Breast epithelium (tissue), 4 donors: ENCODE results near the gene ATG10. TPM values are rescaled to one million over a fixed set of nuclear protein-coding genes. Genes with fewer than 3 reads are reported as not detected.

ENCODE experiments used
- DNase-seq, 2 donors: peaks; one replicate each; pipeline ENCODE4 v3.0.0-alpha.2; 2019; ENCODE audit warnings: low spot score in 2 of 2
- H3K27ac ChIP-seq, 2 donors: fragments of 200-600 bp; sonication (generic) in 1 of 2; one replicate each; pipeline ENCODE4 v1.5.1; 2016 to 2019; ENCODE audit warnings: mild to moderate bottlenecking in 1 of 2
- H3K27me3 ChIP-seq, 2 donors: fragments of 200-600 bp; sonication (generic) in 1 of 2; one replicate each; pipeline versions ENCODE4 v1.5.1 to v1.6.0; 2017 to 2019; ENCODE audit warnings: control low read depth in 1 of 2, mild to moderate bottlenecking in 1 of 2
- H3K36me3 ChIP-seq: fragments of 200-600 bp; one replicate; pipeline ENCODE4 v1.5.1; 2019
- H3K4me1 ChIP-seq, 2 donors: fragments of 200-600 bp; sonication (generic); one replicate each; pipeline ENCODE4 v1.5.1; 2016 to 2019; ENCODE audit warnings: control low read depth in 1 of 2
- H3K4me3 ChIP-seq, 3 donors: fragments of 200-600 bp; sonication (generic); 1 replicate in 2 of 3; 2 replicates in 1 of 3; pipeline ENCODE4 v1.5.1; 2016 to 2019; ENCODE audit warnings: mild to moderate bottlenecking in 3 of 3, moderate library complexity in 2 of 3
- H3K9me3 ChIP-seq, 2 donors: fragments of 200-600 bp; sonication (generic) in 1 of 2; one replicate each; pipeline ENCODE4 v1.5.1; 2016 to 2019; ENCODE audit warnings: control low read depth in 1 of 2
- CTCF ChIP-seq, 3 donors: fragments of 450-650 bp; IDR thresholded peaks; one replicate each; pipeline ENCODE4 v1.5.1; 2016 to 2017; ENCODE audit warnings: antibody characterized with exemption in 3 of 3, mild to moderate bottlenecking in 3 of 3, moderate library complexity in 3 of 3
- POLR2A ChIP-seq: fragments of 450-650 bp; IDR thresholded peaks from one replicate; pipeline ENCODE4 v1.6.1; 2016; ENCODE audit warnings: antibody characterized with exemption, mild to moderate bottlenecking, moderate library complexity
- POLR2AphosphoS5 ChIP-seq, 3 donors: sonication (generic); formaldehyde crosslinking; IDR thresholded peaks; one replicate each; pipeline ENCODE4 v1.6.1; 2017; ENCODE audit warnings: antibody characterized with exemption in 3 of 3
- intact Hi-C: fragments of 100-400 bp; cut with DNase I; formaldehyde crosslinking; loops from one replicate; pipeline ENCODE4 v1.15.1; 2023; ENCODE audit warnings: low total_unique reads
- total RNA-seq, 3 donors: library from RNA; depleted of rRNA; stranded (reverse); fragments of >200 nt; gene quantifications; one replicate each; pipeline ENCODE4 v1.1.0, GENCODE V29; 2016

Gene ATG10
- total RNA-seq, 3 donors from 2014 or later: 5.2 to 9.2 (median 6.6) TPM

GRCh38 chr5:82296929-82297328 is 325.1 kb downstream of the ATG10 start:
- Histone ChIP-seq H3K4me1 (no peaks in the 10 kb centered on the region), H3K27me3 (no peaks in the 10 kb centered on the region), H3K36me3 (no peaks in the 10 kb centered on the region), H3K9me3 (no peaks in the 10 kb centered on the region), H3K27ac (no peak overlapping the region), H3K4me3 (no peak overlapping the region)
- no peak for TF ChIP-seq POLR2A
- TF ChIP-seq POLR2AphosphoS5 (IDR thresholded peaks at IDR 0.05): no peak
- TF ChIP-seq CTCF (IDR thresholded peaks at IDR 0.05): no peak
- intact Hi-C loops: no loop called here
- DNase-seq: no peak

- H3K9me3 ChIP-seq: no peaks in the 10 kb centered on the region
- H3K36me3 ChIP-seq: no peaks in the 10 kb centered on the region
- TF ChIP-seq POLR2AphosphoS5 (IDR thresholded peaks at IDR 0.05) (no peak), POLR2A (no peak), CTCF (IDR thresholded peaks at IDR 0.05) (no peak)
- intact Hi-C loops: no loop called here
- no peak for DNase-seq
- no peaks in the 10 kb centered on the region for H3K27me3 ChIP-seq
- H3K4me1 ChIP-seq: no peaks in the 10 kb centered on the region
- no peak overlapping the region for H3K27ac ChIP-seq
- H3K4me3 ChIP-seq: no peak overlapping the region
These were observed 325.9 kb downstream of the ATG10 start for GRCh38 chr5:82297711-82298110.

- no peak for DNase-seq
- no peaks in the 10 kb centered on the region for H3K27me3 ChIP-seq
- no peaks in the 10 kb centered on the region for H3K4me1 ChIP-seq
- no peak overlapping the region for H3K4me3 ChIP-seq
- no peaks in the 10 kb centered on the region for H3K36me3 ChIP-seq
- TF ChIP-seq POLR2A (no peak), POLR2AphosphoS5 (IDR thresholded peaks at IDR 0.05) (no peak), CTCF (IDR thresholded peaks at IDR 0.05) (no peak)
- H3K27ac ChIP-seq: no peak overlapping the region
- intact Hi-C loops: no loop called here
- H3K9me3 ChIP-seq: no peaks in the 10 kb centered on the region
These were observed 326.8 kb downstream of the ATG10 start for GRCh38 chr5:82298668-82299067.

- Histone ChIP-seq H3K27ac (no peak overlapping the region), H3K9me3 (no peaks in the 10 kb centered on the region), H3K4me3 (no peak overlapping the region), H3K36me3 (no peaks in the 10 kb centered on the region), H3K4me1 (no peaks in the 10 kb centered on the region), H3K27me3 (no peaks in the 10 kb centered on the region)
- no peak for TF ChIP-seq POLR2AphosphoS5 (IDR thresholded peaks at IDR 0.05)
- TF ChIP-seq POLR2A: no peak
- no peak for TF ChIP-seq CTCF (IDR thresholded peaks at IDR 0.05)
- intact Hi-C loops: no loop called here
- DNase-seq: no peak
These were observed 329.4 kb downstream of the ATG10 start for GRCh38 chr5:82301190-82301589.

Other genes starting within 250 kb of the ATG10 start
- 100 to 1,000 TPM in 1 of 3 donors, 10 to 100 TPM in 2; 65.5 to 110 (median 76.6) TPM for gene SSBP2, start 220.9 kb upstream of the ATG10 start, total RNA-seq